GM19324 (cell line): Measurements from ENCODE around the gene HNMT.

Experiments used
- ATAC-seq: cut with Tn5 transposase; IDR thresholded peaks from one replicate; pipeline ENCODE4 v1.9.1; 2021; ENCODE audit warnings: mild to moderate bottlenecking, moderate library complexity; ENCODE audit not compliant: unreplicated experiment, low FRiP score

Gene HNMT

GRCh38 chr2:138009622-138010021 is 45.3 kb downstream of the HNMT start:
- no peak for ATAC-seq

DNA sequence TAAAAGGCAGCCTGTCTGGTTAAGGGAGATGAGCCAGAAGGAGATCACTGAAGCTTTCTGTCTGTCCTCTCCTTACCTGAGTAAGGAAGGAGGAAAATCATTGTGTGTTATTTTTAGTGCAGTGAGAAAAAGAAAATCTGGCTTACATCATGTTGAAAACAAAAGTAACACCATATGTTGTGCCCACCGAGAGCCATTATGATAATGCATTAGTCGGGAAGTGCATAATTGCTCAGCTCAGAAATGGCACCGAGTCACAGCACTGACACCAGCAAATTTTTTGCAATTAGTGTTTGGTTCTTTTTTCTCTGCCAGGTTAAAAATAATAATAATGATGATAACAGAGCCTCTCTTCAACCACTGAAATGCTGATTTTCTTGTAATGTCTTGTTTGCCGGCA is 46.6 kb downstream of the HNMT start:
- ATAC-seq: no peak

- no peak for ATAC-seq
These were observed 47.8 kb downstream of the HNMT start for GRCh38 chr2:138012082-138012481.

DNA sequence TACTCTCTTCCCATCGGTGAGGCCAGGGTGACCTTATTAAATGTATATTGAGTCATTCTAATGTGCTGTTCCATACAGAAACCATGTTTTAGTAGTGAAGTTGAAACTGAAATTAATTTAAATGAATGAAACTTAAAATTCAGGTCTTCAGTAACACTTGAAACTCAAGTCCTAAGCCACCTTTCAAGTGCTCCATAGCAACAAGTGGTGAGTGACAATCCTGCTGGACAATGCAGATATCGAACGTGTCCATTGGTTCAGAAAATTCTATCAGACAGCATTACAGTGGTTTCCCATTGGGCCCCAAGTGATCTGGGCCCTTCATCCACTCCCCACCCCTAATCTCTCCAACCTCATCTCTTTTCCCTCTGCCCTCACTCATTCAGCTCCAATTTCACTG is 48.7 kb downstream of the HNMT start:
- no peak for ATAC-seq

- ATAC-seq: no peak
These were observed 49.4 kb downstream of the HNMT start for GRCh38 chr2:138013639-138014038.

DNA sequence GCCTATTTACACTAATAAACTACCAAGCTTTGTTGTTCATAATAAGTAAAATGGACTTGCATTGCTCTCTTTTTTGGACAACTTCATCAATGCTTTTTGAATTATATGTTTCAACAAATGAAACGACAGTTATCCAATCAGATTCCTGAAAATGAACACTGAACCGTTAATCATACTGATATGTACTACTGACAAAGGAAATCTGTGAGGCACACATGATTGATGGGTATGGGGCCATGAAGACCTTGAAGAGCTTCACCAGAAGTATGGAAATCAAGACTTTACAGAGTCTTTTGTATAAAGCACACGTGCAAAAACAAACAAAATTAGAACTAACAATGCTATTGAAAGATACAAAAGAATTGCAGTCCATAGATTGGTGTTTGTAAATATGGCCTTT is 51.2 kb downstream of the HNMT start:
- no peak for ATAC-seq

GRCh38 chr2:138016351-138017087 is 52.2 kb downstream of the HNMT start:
- no peak for ATAC-seq

- ATAC-seq: no peak
These were observed 53.6 kb downstream of the HNMT start for GRCh38 chr2:138017824-138018223.

DNA sequence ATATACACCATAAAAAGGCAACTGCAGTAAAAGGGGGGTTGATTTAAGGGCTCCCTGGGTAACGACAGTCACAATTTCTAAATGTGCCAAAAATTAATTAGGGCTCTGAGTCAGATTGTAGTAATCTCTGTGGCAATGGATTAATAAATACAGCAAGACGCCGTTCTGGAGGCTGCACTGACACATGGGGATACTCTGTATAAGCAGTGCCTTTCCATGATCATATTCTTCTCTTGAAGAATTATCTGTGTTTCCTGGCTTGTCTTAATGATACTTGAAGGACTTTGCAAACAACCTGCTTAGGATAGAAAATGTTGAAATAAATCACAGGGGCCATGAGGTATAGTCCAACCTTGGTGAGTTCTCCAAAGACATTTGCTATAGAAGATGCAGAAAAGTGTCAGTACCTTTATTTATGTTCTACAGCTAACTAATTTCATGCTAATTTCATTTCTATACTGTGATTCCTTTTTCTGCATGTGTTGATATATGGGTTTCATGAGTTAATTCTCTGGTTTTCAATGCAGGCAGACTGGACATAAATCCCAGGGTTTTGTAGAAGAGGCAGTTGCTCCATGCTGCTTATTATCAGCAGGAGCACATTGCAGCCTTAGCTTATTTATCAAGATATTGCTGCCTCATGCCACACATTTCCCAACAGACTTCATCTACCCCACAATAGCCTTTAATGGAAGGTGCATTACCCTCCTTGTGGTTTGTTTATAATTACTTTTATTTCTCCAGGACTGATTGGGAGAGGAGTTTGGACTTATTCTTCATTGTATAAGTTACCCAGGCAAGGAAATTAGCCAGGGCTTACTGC is 54.8 kb downstream of the HNMT start:
- no peak for ATAC-seq

DNA sequence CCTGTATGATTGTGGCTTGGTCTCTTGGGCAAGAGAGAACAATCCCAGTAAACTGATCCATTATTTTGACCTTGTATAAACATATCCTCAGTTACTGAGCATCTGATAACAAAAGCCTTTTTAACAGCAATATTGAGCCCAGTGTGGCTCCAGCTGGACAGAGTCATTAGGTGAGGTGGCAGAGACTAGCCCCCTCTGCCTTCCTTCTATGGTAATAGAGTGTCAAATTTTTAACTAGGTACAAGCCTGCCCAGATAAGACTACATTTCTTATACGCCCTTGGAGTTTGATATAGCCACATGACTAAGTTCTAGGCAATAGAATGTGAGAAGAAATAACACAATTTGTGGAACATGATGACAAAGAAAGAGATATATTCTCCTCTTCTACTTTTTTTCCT is 56.2 kb downstream of the HNMT start:
- ATAC-seq: no peak

- no peak for ATAC-seq
These were observed 56.9 kb downstream of the HNMT start for GRCh38 chr2:138021154-138021553.

DNA sequence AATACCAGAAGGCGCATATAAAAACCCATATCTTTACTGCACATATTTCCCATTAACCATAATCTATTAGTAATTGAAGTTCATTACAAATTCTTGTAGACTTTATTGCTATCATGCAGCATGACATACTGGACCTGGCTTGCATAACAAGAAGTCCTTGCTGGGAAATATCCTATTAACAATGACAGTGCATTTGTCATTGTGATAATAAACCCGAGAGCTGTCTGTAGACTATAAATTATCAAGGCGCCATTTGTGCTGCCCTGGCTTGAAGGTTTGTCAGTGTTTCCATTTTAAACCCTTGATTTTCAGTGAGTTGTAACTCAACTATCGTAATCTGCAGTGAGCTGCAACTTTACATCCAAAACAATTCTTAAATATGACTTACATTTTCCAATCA is 59.0 kb downstream of the HNMT start:
- no peak for ATAC-seq

DNA sequence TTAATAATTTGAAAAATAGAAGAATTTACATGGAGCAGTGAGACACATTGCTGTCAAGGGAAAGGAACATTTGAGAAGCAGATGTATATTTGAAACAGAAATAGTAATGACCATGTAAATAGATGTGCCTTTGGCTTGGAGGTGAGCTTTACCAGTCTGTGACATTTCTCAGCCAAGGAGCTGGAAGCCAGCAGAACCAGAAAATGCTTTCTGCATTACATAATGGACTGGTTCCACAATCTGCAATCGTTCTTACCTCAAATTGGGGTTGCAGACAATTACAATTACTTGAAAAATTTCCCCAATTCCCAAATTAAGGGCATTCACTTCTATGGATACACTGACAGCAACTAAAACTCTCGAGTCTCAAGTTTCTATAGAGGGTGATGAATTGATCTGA is 59.7 kb downstream of the HNMT start:
- no peak for ATAC-seq

DNA sequence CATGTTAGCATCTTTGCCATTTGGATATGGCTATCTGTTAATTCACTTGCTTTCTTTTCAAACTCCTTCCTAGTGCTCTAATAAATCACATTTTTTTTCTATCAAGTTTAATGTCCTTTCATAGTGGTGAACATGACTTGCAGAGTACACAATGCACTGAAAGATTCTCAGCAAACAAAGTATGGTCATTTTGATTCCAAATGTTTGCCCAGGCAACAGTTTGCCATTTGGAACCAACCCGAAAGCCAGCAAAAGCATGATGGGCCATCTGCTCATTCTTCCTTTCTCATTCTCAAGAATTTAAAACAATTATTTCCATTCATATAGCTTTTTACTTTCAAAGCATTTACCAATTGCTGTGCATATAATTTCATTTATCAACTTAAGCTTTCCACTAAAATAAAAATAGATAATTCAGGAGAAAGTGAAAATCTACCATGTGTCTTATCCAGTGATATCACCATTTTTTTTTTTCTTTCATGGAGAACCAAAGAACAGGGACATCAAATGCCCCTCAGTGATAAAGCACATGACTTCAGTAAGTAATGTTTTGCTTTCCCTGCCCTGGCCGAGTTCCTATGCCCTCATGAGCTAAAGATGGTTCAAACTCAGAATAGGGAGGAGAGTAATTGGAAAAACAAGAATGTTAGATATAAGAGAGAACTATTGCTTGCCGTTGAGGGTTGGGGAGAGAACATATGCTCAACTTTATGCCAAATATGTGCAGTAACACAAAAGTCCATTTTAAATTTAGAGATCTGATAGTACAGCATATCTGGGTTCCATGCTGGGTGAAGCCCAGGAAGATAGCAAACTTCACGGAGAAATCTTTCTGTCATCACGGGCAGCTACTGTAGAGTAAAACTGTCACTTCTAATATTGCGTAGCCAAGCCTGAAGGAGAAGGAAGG is 62.1 kb downstream of the HNMT start:
- no peak for ATAC-seq

- no peak for ATAC-seq
These were observed 64.3 kb downstream of the HNMT start for GRCh38 chr2:138028538-138028937.

DNA sequence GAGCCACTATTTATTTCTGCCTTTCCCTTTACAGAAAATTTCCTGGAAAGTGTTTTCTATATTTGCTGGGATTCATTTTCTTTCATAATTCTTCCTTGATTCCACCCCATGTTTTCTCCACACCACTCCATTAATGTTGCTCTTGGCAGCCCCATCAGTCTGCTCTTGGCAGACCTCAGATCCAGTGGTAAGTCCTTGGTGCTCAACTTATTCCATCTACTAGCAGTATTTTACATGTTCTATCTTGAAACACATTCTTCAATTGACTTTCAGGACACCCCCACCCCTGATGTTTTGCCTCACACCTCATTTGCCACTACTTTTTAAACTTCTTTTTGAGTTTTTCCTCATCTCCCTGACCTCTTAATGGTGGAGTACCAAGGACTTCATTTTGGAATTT is 65.0 kb downstream of the HNMT start:
- no peak for ATAC-seq

DNA sequence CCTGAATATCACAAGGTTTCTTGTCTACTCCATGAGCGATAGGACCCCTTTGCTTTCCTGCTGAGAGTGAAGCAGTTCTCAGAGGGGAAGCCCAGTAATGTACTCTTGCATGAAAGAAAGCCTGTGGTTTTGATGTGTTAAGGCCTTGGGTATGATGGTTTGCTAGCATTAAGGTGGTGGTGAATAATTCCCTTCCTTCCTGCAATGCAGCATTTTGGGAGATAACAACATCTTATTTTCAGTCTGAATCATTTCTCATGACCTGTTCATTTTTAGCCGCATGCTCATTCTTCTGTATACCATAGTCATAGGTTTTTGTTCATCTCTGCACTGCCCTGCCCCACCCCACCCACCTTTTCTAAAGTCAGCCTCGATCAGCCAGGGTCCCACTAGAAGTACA is 66.2 kb downstream of the HNMT start:
- peak; percentile 49 for ATAC-seq

- no peak for ATAC-seq
These were observed 68.1 kb downstream of the HNMT start for GRCh38 chr2:138032334-138032733.

DNA sequence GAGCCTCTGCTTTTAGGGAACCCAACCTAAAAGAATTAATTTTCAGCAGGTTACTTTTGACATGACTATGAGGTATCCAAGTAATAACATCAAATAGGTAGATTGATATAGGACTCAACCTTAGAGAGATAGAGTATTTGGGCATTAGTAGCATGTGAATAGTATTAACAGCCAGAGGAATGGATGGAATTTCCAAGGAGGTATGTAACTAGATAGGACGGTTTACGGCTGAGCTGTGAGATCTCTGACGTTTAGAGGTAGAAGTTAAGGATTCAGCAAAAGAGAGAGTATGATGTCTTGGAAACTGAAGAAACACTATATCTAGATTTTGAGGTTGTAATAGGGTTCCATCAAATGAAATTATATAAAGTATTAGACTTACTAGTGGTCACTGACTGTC is 70.3 kb downstream of the HNMT start:
- ATAC-seq: no peak

DNA sequence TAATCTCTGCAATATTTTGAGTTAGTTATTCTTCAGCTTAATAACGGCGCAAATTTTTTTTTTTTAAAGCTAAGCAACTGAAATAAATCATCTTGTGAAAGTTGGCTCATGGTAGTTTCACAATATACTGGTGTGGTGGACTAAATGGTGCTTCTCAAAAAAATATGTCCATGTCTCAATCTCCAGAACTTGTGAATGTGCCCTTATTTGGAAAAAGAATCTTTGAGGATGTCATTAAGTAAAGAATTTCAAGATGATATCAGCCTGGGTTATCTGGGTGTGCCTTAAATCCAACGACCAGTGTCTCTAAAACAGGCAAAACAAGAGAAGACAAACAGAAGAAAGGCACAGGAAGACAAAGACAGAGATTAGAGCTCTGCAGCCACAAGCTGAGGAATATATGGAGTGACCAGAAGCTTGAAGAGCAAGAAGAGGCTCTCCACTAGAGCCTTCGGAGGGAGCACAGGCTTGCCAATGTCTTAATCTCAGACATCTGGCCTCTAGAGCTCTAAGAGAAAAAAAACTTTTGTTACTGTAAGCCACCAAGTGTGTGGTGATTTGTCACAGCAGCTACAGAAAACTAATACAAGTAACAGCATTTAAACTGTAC is 71.4 kb downstream of the HNMT start:
- ATAC-seq: no peak

DNA sequence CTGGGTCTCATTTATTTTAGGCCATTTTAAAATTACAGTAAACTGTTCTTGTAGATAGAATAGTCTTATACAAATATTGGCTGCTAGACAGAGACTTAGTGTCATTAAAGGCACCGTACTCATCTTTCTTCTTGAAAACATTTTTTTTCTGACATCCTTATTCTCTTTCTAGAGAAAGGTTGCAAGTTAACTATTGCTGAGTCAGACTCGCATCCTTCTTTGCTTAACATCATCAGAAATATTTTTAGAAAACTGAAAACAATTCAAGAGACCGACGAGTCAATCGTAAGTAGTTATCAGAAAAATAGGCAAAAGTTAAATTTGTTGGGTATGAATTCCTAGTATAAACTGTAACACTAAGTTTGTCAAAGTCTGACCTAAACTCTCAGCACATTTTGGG is 72.2 kb downstream of the HNMT start:
- ATAC-seq: no peak
